ENCODE data around the gene SH3BGR.

The SH3BGR gene

GRCh38 chr21:39553331-39553730, 101.6 kb downstream of the SH3BGR start:
- no peak for TF ChIP-seq CTCF (IDR thresholded peaks at IDR 0.05; ENCODE audit: extremely low read depth, insufficient read depth, missing control alignments)
- DNase-seq (ENCODE audit: low spot score), result no peak

GRCh38 chr21:39555911-39556590, 104.3 kb downstream of the SH3BGR start:
- in situ Hi-C loops (cut with MboI; ENCODE audit: low pct_unique_long_range_greater_than_20kb, low sequenced_read_pairs, unreplicated experiment), result no loop called here
- no peak for TF ChIP-seq CTCF (IDR thresholded peaks at IDR 0.05; ENCODE audit: extremely low read depth, insufficient read depth, missing control alignments)
- no peak for DNase-seq (ENCODE audit: low spot score)

More at GRCh38 chr21:39553331-39553730, 101.6 kb downstream of the SH3BGR start:
- in situ Hi-C loops (cut with MboI; ENCODE audit: low pct_unique_long_range_greater_than_20kb, low sequenced_read_pairs, unreplicated experiment), result no loop called here

GRCh38 chr21:39559511-39559910, 107.7 kb downstream of the SH3BGR start:
- in situ Hi-C loops (cut with MboI; ENCODE audit: low pct_unique_long_range_greater_than_20kb, low sequenced_read_pairs, unreplicated experiment), result no loop called here
- DNase-seq (ENCODE audit: low spot score), result no peak
- TF ChIP-seq CTCF (IDR thresholded peaks at IDR 0.05; ENCODE audit: extremely low read depth, insufficient read depth, missing control alignments), result no peak

- no peak for DNase-seq (ENCODE audit: low spot score)
- TF ChIP-seq CTCF (IDR thresholded peaks at IDR 0.05; ENCODE audit: extremely low read depth, insufficient read depth, missing control alignments), result no peak
- in situ Hi-C loops (cut with MboI; ENCODE audit: low pct_unique_long_range_greater_than_20kb, low sequenced_read_pairs, unreplicated experiment), result no loop called here
These were observed 109.4 kb downstream of the SH3BGR start for GRCh38 chr21:39561140-39561539.

GRCh38 chr21:39562791-39563770, 111.3 kb downstream of the SH3BGR start:
- DNase-seq (ENCODE audit: low spot score), result no peak
- no peak for TF ChIP-seq CTCF (IDR thresholded peaks at IDR 0.05; ENCODE audit: extremely low read depth, insufficient read depth, missing control alignments)
- in situ Hi-C loops (cut with MboI; ENCODE audit: low pct_unique_long_range_greater_than_20kb, low sequenced_read_pairs, unreplicated experiment), result no loop called here

GRCh38 chr21:39564200-39564599, 112.4 kb downstream of the SH3BGR start:
- in situ Hi-C loops (cut with MboI; ENCODE audit: low pct_unique_long_range_greater_than_20kb, low sequenced_read_pairs, unreplicated experiment), result no loop called here
- no peak for TF ChIP-seq CTCF (IDR thresholded peaks at IDR 0.05; ENCODE audit: extremely low read depth, insufficient read depth, missing control alignments)
- DNase-seq (ENCODE audit: low spot score), result no peak

Data from GM13977 (cell line).